AG09319 (cell line): ENCODE results near the gene TTC32.
"Not testable (repeated sequence)": the region's sequence is repeated elsewhere in the genome, so short reads cannot be mapped to it uniquely, and the experiment has no call there.

Source experiments
- DNase-seq: peaks from one replicate; pipeline ENCODE4 v3.0.0-alpha.2; 2010; ENCODE audit warnings: low read depth; ENCODE audit errors: extremely low read depth
- TF ChIP-seq, protein P1 (sequence below): IDR thresholded peaks from 2 replicates; pipeline ENCODE4 v1.5.1; 2011; ENCODE audit warnings: low read depth, mild to moderate bottlenecking, inconsistent platforms, low read length, moderate library complexity

Gene TTC32

DNA sequence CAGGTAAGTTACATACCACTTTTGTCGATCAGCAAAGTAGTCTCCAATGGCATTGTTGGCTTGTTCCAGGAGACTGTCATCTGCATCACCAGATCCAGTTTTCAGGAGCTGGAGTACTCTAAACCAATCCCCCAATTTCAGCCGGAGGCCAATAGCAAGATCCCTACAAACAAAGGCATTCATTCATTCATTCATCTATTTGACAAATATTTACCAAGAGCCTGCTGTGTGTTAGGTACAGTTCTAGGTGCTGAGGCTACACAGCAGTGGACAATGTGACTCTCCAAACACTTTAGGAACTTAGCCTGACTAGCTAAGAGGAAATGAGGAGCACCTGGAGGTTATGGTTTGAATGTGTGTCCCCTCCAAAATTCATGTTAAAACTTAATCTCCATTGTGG, 34.4 kb upstream of the TTC32 start:
- DNase-seq: no peak
- TF ChIP-seq, protein P1, sequence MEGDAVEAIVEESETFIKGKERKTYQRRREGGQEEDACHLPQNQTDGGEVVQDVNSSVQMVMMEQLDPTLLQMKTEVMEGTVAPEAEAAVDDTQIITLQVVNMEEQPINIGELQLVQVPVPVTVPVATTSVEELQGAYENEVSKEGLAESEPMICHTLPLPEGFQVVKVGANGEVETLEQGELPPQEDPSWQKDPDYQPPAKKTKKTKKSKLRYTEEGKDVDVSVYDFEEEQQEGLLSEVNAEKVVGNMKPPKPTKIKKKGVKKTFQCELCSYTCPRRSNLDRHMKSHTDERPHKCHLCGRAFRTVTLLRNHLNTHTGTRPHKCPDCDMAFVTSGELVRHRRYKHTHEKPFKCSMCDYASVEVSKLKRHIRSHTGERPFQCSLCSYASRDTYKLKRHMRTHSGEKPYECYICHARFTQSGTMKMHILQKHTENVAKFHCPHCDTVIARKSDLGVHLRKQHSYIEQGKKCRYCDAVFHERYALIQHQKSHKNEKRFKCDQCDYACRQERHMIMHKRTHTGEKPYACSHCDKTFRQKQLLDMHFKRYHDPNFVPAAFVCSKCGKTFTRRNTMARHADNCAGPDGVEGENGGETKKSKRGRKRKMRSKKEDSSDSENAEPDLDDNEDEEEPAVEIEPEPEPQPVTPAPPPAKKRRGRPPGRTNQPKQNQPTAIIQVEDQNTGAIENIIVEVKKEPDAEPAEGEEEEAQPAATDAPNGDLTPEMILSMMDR: no peak

DNA sequence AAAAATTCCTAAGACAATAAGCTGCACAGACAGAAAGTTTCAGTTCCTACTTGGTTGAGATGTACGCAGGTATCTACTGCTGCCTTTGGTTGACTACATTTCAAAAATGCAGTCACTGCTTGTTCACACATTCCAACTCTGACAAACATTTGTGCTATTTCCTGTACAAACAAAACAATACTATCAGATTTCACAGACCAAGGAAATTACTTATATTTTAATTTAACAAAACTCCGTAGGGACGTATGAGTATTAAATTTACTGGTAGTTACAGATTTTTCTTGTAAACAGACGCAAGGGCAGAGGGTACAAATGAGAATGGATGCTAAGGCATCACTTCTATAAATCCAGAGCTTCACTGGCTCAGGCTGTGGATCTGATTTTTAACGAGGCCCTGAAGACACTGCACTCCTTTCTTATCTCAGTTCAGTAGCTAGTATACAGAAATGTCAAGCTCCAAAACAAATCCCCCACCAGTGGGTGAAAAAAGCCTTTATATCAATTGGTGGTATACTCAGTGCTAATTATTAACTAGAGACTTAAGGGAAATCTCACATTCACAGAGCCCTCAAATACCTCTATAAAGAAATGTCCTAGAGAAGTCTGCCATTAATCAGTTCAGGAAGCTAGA, 31.7 kb upstream of the TTC32 start:
- no peak for DNase-seq
- TF ChIP-seq, protein P1: no peak

- TF ChIP-seq, protein P1: no peak
- DNase-seq: no peak
These were observed 31.1 kb upstream of the TTC32 start for GRCh38 chr2:19932928-19933327.

DNA sequence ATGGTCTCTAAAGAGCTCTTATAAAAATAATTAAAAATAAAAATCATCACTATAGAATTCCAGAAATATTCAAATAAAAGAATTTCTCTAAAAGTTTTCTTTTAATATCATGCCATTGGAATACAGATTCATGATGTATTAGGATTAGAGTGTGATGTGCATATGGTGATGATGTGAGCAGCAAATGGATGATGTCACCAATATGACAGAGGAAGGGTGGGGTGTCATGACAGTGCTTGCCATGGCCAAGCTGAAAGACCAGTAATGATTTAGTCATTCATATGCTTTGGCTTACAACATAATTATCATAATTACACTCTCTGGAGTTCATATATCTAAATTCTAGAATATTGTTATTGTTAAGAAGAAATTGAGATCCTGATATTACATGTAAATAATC, 27.4 kb upstream of the TTC32 start:
- TF ChIP-seq, protein P1: no peak
- no peak for DNase-seq

- not testable (repeated sequence) for DNase-seq
These were observed 26.0 kb upstream of the TTC32 start for GRCh38 chr2:19927816-19928215.

- DNase-seq: not testable (repeated sequence)
These were observed 22.7 kb upstream of the TTC32 start for GRCh38 chr2:19924526-19924925.

DNA sequence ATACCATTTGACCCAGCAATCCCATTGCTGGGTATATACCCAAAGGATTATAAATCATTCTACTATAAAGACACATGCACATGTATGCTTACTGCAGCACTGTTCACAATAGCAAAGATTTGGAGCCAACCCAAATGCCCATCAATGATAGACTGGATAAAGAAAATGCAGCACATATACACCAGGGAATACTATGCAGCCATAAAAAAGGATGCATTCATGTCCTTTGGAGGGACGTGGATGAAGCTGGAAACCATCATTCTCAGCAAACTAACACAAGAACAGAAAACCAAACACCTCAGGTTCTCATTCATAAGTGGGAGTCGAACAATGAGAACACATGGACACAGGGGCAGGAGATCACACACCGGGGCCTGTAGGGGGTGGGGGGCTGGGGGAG, 20.4 kb upstream of the TTC32 start:
- DNase-seq: not testable (repeated sequence)

DNA sequence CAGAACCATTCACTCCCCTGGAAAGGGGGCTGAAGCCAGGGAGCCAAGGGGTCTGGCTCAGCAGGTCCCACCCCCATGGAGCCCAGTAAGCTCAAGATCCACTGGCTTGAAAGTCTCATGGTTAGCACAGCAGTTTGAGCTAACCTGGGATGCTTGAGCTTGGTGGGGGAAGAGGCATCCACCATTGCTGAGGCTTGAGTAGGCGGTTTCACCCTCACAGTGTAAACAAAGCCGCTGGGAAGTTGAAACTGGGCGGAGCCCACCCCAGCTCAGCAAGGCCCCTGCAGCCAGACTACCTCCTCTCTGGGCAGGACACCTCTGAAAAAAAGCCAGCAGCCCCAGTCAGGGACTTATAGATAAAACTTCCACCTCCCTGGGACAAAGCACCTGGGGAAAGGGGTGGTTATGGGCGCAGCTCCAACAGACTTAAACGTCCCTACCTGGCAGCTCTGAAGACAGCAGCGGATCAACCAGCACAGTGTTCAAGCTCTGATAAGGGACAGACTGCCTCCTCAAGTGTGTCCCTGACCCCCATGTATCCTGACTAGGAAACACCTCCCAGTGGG, 14.7 kb upstream of the TTC32 start:
- no peak for DNase-seq
- TF ChIP-seq, protein P1: no peak

DNA sequence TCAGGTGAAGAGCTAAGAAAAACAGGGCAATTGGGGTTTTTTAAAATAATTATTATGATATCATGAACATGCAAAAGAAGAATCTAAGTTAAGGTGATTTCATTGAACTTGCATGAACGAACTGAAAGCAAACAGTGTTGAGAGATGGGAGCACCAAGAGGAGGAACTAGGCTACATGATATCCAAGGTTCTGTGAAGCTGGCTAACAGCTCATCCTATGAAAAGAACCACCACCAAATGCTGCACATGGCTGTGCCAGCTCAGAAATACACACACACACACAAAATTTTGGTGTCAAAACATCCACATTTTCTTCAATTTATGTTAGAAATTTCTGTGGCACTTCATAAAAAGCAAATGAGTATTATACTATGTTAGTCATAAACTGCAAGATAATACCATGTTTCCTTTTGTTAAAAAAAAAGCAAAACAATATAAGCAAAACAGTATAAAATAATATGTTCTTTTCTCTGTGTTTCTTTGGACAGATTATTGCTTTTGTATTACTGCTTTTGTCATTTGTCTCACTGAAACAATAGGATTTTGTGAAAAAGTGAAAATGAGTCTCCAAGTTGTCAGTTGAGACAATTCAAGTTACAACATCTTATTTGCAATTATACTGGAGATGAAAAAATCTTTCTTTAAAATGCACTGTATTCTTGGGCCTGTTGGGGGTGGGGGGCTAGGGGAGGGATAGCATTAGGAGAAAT, 12.6 kb upstream of the TTC32 start:
- TF ChIP-seq, protein P1: no peak
- DNase-seq: no peak
